PC-9 (cell line): ENCODE measurements around the gene SLC4A9.

Source experiments
- CTCF ChIP-seq: fragments of 200-600 bp; sonication (generic); conservative IDR thresholded peaks from 2 replicates; pipeline ENCODE4 v1.6.1; 2017; ENCODE audit warnings: mixed run types, antibody characterized with exemption, mild to moderate bottlenecking, moderate library complexity
- EZH2 ChIP-seq: fragments of 200-600 bp; sonication (generic); IDR thresholded peaks from 2 replicates; pipeline ENCODE4 v1.8.0; 2017; ENCODE audit warnings: antibody characterized with exemption, low read depth

DNA sequence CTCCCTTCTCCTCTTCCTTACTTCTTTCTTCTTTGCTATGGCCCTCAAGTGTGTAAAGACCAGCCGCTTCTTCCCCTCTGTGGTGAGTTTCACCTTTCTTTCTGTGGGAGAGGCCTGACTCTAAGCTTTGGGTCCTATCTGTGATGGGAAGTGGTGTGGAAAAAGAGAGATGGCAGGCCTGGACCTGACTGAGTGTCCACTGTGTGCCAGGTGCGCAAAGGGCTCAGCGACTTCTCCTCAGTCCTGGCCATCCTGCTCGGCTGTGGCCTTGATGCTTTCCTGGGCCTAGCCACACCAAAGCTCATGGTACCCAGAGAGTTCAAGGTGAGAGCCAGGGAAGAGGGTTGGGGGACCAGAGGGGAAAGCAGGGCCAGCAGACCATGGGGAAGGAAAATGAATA lies 5.9 kb downstream of the SLC4A9 start:
- no peak for TF ChIP-seq CTCF
- TF ChIP-seq EZH2, result no peak
